ENCODE data around the gene FRMD3.
A peak's percentile ranks its signal among the peaks of the same experiment; 100 is the strongest.

The FRMD3 gene

DNA sequence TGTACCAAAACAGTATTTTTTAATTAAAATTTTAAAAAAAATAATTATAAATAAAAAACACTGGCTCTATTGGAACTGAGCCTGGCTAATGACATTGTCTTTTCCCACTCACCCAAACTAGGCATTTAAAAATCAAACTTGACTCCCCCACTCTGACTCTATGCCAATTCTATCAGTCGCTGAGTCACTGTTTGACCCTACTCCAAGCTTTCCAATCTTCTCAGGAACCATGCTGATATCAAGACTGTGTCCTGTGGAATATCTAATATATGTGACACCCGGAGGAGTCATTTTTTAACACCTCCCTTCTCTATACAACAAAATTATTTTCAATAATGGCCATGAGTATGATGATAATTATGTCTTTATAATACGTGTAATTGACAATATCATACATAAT is 303.7 kb downstream of the FRMD3 start:
- no peak for DNase-seq (ENCODE audit: low read depth)

DNA sequence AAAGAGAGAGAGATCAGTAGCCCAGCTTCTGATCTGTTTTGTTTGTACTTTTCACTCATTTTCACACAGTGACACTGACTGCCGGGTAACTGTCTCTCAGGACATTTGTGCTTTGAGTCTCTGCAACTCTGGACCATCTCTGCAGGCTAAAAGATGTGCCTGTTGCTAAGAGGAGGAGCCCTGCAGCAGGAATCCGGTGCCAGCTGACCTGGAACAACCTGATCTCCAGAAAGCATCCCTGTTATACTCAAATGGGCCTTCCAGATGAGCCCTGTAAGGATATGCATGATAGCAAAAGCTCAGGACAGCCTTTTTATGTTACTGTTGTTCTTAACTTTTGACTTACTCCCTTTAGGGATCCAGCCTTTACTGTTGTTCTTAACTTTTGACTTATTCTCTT is 304.6 kb downstream of the FRMD3 start:
- no peak for DNase-seq (ENCODE audit: low read depth)

DNA sequence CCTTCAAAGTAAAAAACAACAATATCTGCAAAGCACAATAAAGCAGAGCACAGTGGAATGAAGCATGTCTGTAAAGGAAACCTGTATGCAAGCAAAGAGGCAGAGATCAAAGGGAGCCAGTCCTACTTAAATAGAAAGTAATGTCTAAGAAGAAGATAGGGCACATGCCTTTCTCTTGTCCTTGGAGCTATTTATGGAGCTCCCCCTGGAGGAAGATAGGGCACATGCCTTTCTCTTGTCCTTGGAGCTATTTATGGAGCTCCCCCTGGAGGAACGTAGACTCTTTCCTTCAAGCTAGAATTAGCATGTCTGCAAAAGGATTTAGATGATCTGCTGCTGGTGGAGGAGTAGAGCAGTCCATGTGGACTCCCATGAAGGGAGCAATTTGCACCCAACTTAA is 307.2 kb downstream of the FRMD3 start:
- no peak for DNase-seq (ENCODE audit: low read depth)

DNA sequence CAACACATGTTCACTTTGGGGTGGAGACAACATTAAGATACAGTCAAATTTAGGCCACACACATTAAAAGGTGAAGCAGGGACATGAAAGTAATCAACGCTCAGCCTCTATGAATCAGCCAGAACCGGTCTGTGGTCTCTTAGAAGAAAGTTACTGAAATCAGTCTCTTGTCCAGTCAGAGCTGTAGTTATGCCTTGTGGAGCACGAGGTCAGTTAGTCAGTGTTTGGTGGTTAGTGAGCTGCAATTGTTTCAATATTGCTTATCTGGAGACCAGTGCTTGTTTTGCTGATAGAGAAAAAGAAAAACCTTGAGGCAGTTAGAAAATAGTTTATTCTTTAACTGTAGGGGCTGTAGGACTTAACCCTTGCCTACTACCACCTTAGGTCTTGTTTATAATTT is 317.5 kb downstream of the FRMD3 start:
- no peak for DNase-seq (ENCODE audit: low read depth)

DNA sequence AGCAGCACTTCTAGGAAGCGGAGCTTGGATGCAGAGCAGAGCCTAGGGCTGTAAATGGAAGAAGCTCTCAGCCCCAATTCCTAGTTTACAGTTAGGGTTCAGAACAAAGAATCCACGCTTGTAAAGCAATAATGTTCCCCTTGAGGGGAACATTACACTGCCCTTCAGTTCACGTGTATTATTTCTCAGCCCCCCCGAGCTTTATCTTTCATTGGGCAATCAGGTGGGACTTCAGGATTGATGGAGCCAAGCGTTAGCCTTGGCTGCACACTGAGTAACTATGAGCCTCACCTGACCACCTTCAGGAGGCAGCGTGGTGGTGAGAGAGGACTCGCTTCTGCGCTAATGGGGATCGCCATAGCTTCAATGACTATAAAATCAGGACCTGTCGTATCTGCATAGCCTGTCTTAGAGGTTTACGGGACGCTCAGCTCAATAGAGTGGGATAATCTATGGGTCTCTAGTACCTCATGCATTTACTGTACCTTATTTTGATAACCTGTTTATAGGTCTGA is 318.2 kb downstream of the FRMD3 start:
- DNase-seq (ENCODE audit: low read depth) = no peak

DNA sequence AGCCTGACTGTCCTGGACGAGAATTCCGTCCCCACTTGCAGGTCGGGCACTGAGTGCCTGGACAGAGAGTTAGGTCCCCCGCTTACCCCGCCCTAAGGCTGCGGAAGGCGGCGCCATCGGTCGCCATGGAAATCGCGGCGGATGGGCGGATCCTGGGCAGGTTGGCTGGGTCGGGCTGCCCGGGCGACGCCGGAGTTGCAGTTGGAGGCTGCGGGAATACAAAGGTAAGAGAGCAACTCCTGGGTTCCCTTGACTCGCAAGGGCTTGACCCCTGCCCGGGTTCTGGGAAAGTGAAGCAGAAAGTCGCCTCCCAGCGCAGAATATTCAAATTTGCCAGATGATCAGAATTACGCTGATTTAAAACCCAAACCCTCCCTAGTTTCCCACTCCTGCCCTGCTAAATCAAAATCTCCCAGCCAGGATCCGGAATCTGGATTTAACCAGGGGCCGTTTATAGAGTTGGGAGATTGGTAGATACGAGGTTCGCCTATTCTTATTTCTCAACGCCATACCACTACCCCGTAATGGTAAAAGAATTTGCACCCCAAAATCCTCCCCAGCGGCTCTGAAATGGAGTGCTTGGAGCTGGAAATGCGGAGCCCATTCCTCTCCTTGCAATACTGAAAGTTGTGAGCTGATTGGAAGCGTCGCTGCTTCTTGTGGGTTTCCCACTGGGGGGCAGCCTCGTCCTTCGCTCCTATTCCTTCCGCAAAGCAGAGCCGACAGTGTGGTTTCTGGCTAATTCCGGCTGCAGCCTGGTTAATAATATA is 318.9 kb downstream of the FRMD3 start:
- DNase-seq (ENCODE audit: low read depth) = peak; percentile 13

DNA sequence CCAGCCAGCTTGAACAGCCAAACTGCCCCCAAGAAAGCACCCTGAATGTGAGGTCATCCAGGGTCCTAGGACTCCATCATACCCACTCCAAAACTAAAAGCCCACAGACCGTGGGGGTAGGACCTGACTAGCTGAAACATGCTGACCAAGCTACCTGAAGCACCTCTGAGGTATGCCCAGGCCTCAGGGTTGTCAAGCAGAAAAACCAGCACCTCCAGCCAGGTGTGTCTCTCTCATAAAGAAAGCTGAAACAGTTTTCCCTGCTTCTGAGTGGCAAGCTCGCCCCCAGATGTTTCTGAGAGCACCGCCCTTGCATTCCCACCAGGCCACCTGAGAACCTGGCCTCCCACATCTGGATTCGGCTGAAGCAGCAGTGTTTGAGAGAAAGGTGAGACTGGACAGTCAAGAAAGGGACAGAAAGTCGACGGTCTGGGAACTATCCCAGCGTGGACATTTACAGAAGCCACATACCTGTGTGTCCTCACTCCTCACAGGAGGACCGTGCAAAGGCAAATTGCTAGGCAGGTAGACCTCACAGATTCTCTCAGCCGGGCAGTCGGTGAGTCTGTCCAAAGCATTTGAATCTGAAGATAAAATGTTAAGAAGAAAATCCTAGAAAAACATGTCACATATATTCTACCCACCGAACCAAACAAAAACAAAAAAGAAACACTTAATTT is 319.6 kb downstream of the FRMD3 start:
- DNase-seq (ENCODE audit: low read depth) = no peak

DNA sequence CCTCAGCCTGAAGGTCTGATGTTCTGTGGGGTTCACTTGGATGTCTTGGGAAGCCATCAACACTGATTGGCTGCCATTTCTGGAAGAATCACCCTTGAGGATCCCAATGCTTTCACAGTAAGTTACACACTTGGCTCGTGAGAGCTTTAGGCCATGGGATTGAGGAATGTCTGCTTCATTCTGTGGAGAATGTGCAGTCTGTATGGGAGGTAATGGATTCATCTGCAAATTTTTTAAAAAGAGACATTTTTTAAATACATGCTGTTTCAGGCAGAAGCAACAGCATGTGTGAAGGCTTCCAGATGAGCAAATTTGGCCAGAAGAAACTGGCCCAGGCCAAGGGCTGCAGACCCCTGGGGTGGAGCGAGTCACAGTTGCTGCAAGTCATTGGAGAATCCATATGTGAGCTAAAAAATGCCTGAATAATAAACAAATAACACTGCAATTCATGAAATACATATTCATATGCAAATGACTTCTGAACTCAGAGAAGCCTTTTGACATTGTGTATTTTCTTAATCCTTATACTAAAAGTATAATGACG is 328.9 kb downstream of the FRMD3 start:
- no peak for DNase-seq (ENCODE audit: low read depth)

DNA sequence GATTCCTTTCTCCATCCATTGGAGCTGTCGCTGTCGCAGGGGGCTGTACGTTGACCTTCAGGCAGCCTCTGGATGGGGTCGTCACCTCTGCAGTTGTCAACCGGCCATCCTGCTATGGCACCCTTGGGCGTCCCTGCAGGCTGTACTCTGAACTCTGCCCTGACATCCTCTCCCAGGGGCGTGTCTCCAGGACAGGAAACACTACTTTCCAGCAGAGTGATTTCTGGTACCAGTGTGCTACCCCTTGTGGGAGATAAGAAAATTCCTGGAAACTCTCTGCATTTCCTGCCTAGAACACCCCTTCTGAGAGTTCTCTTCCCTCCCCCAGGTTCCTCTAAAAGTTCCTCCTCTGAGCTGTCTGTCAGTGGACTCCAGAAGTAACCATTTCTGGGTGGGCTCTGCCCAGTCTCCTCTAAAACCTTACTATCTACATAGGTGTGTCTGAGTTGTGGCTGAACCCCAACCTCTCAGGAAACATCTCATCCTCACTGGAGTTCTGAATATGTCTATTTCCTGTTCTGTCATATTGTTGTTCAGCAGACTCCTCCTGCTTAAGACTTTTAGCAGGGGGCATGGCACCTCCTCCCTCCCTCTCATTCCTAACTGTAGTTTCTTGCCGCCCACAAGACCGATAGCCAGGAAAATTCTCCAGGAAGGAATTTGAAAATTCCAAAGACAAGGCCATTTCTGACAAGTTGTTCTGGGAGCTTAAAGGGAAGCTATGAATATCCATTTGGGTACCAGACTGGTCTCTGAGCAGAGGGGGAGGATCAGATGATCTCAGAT is 329.9 kb downstream of the FRMD3 start:
- DNase-seq (ENCODE audit: low read depth) = no peak

DNA sequence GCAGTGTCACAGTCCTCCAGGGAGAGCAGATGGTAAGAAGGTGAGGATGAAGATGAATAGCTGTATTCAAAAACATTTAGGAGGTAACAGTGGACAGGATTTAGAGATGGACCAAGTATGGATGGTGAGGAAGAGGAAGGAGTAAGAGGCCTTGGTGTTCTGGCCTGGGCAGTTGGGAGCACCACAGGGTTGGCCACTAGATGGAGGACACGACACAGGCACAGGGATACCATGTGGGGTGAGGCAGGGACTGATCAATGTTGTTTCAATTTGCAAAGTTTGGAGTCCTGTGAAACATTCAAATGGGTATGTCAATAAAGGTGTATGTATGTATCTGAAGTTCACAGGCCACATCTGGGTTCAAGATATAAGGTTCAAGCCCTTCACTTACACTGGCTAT is 334.2 kb downstream of the FRMD3 start:
- no peak for DNase-seq (ENCODE audit: low read depth)

DNA sequence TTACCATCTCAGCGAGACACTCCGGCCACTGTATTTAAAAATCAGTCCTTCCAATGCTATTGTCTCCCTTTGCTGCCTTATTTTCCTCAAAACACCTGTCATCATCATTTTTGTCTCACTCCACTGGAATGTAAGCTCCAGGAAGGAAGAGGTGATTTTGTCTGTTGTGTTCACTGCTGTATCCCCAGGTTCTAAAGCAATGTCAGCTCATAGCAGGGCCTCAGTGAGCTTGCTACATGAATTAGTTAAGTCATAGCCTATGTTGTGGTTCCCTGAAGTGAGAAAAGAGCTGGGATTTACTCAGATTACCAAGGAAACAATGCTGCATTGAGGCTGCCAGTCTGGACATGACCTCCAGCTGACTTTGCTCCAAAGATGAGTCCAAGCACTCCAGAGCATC is 337.7 kb downstream of the FRMD3 start:
- DNase-seq (ENCODE audit: low read depth) = no peak

DNA sequence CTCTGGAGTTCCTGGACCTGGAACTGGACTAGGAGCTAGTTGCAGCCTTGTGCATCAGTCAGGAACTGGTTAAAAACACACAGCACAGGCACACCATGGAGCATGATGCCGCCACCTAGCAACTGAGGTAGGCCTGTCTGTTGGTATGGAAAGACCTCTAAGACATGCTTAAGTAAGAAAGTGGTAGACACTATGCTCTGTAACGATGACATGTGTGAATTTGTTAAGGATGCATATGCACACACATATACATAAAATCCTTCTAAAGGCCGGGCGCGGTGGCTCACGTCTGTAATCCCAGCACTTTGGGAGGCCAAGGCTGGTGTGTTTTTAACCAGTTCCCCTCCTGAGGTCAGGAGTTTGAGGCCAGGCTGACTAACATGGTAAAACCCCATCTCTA is 338.4 kb downstream of the FRMD3 start:
- no peak for DNase-seq (ENCODE audit: low read depth)

DNA sequence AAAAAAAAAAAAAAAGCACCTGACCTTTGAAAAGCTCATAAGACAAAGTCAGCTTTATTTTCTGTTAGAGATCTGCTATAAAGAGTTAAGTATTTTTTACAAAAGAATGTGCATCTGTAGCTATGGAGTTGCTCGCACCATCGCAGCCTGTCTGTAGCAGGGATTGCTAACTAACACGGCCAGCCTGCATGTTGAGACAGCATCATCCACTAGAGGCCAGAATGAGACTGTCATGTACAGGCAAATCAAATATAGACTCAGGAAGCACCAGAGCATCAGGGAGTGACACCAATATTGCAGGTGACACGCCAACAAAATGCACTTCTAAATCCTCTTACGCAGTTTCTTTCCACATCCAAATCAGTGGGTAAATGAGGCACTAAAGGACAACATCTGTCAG is 339.0 kb downstream of the FRMD3 start:
- DNase-seq (ENCODE audit: low read depth) = no peak

DNA sequence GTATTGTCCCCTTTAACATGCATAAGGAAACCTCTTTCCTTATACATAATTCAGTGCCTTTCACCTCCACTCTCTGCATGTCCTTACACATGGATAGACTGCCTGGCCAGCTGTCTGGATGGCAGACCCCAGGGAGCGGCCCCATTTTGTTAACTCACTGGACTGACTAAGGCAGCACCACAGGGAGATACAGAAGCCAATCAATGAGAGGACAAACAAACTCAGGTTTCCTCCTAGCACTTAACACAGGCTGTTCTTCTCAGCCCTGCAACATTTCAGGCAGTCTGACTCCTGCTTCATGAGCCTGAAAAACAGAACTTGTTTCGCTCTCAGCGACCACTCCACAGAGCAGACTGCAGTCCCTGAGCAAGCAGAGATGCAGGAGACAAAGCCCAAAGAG is 339.8 kb downstream of the FRMD3 start:
- no peak for DNase-seq (ENCODE audit: low read depth)

DNA sequence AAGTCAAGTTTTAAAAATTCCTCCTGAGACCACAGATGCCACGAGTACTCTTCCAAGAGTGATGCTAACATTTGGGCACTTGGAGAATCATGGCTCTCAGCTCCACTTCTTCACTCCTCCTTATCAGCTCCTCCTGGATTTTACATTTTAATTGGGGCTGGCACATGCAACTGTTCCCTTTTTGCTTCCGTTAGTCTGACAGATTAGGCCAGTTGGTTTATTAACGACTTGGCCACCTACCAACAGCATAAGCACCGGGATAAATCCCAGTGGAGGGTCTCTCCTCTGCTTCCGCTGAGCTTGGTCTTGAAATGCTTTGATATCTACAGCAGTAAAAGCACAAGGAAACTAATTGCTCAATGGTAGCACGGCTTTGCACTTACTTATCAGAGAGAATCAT is 340.6 kb downstream of the FRMD3 start:
- no peak for DNase-seq (ENCODE audit: low read depth)

DNA sequence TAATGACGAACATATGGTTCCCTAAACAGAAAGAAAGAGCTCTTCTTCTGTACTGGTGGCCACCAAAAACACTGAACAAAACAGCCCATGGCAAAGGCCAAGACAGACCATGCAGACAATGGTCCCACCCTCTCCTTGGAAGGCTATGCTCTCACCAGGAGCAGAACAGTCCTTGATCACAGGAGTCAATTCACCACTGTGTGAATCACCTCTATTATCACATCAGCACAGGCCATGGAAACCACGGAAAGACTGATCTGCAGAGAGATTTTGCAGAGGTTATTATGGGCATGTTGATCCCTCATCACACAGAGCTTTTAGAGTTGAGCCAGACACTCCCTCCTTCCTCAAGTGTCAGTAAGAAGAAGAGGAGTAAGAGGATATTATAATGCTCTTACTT is 341.3 kb downstream of the FRMD3 start:
- DNase-seq (ENCODE audit: low read depth) = no peak

Data from activated T-cell treated with anti-CD3 and anti-CD28 coated beads for 48 hours (primary cell).